ENCODE results near the gene BLNK. TPM values are rescaled to one million over a fixed set of nuclear protein-coding genes. Genes with fewer than 3 reads are reported as not detected.

Gene BLNK
- total RNA-seq, 1 donor from 2014 or later = 13.1 TPM

DNA sequence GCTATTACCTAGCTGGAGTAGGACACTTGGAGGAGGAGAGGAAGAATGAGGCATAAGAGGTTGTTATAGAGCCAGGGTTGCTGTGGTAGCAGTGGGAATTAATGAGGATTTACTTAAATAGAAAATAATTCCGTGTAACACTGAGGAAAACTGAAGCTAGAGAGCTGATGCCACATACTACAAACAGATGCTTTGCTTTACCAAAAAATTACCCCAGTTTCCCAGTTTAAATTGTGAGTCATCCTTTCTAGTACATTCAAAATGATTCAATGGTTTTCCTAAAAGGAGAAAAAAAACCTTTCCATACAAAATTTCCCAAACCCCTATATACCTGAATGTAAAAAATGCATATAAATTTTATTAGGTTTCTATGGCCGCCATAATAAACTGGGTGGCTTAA is 82.9 kb downstream of the BLNK start:
- no peak for DNase-seq (ENCODE audit: low spot score)
- no peak for ATAC-seq
- intact Hi-C loops (cut with DNase I) = no loop called here

DNA sequence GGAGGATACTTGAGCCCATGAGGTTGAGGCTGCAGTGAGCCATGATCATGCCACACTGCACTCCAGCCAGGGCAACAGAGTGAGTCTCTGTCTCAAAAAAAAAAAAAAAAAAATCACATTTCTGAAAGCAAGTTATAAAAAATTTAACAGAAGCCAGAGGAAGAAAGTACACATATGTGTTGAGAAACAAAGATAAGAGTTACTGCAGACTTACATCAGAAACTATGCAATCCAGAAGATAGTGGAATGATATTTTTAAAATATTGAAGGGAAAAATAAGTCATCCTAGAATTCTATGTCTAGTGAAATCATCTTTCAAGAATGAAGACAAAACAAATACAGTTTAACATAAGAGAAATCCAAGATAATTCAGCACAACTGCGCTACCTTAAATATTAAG is 94.4 kb downstream of the BLNK start:
- ATAC-seq (no peak), DNase-seq (ENCODE audit: low spot score) (no peak)
- intact Hi-C loops (cut with DNase I) = no loop called here

DNA sequence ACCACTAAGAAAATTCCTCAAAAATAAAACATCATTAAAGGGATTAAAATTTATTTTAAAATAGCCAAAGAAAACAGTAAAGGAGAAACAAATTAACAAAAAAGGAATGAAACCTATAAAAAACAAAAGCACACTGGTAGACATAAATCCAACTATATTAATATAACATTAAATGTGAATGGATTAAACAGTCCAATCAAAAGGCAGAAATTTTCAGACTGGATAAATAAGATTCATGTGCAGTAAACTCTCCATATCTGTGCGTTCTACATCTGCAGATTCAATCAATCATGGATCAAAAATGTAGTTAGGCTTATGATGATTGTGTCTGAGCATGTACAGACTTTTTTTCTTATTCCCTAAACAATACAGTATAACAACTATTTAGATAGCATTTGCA is 98.7 kb downstream of the BLNK start:
- intact Hi-C loops (cut with DNase I) = no loop called here
- ATAC-seq = no peak

GRCh38 chr10:96170230-96170629 is 101.1 kb downstream of the BLNK start:
- DNase-seq (ENCODE audit: low spot score) (no peak), ATAC-seq (no peak)
- intact Hi-C loops (cut with DNase I) = no loop called here

More for the DNA sequence above, 98.7 kb downstream of the BLNK start:
- DNase-seq (ENCODE audit: low spot score) = no peak

DNA sequence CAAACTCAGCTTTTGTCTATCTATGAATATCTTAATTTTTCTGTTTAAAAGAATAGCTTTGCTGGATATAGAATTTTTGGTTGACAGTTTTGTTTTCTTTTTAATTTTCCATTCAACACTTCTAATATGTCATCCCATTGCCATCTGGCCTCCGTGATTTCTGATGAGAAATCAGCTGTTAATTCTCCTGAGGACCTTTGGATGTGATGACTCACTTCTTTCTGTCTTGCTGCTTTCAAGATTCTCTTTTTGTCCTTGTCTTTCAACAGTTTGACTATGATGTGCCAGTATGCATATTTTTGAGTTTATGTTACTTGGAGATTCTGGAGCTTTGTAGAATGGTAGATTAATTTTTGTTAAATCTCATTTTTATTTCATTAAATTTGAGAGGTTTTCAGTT is 102.8 kb downstream of the BLNK start:
- no peak for ATAC-seq
- intact Hi-C loops (cut with DNase I) = no loop called here
- DNase-seq (ENCODE audit: low spot score) = no peak

- ATAC-seq (no peak), DNase-seq (ENCODE audit: low spot score) (no peak)
- intact Hi-C loops (cut with DNase I) = no loop called here
Observed at GRCh38 chr10:96165726-96166125, 105.6 kb downstream of the BLNK start.

DNA sequence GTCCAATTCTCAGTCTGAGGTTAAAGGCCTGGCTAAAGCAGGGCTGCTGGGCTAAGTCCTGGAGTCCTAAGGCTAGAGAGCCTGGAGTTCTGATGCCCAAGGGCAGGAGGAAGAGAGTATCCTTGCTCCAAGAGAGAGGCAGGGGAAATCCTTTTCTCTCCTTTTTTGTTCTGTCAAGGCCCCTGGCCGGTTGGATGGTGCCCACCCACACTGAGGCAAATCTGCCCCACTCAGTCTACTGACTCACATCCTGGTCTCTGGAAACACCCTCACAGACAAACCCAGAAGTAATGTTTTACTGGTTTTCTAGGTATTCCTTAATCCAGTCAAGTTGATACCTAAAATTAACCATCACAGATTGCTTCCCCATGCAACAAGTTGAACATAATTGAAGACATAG is 118.3 kb downstream of the BLNK start:
- intact Hi-C loops (cut with DNase I) = no loop called here
- DNase-seq (ENCODE audit: low spot score) = no peak

DNA sequence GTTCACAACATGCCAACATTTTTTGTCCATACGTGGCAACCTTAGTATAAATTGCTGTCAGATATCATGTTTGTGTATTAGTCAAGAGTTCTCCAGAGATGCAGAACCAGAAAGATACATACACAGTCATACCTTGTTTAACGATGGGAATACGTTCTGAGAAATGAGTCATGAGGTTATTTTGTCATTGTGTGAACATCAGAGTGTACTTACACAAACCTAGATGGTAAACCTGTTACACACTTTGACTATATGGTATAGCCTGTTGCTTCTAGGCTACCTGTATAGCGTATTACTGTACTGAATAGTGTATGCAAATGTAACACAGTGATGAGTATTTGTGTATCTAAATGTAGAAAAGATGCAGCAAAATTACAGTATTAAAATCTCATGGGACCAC is 118.9 kb downstream of the BLNK start:
- intact Hi-C loops (cut with DNase I) = no loop called here
- DNase-seq (ENCODE audit: low spot score) (no peak), ATAC-seq (no peak)

More for the DNA sequence above, 118.3 kb downstream of the BLNK start:
- ATAC-seq = no peak

Other genes starting within 250 kb of the BLNK start
- gene CCNJ, start 228.0 kb downstream of the BLNK start, total RNA-seq = 5.1 TPM
- gene ZNF518A, start 141.3 kb downstream of the BLNK start, total RNA-seq = 33.4 TPM
- gene DNTT, start 32.9 kb upstream of the BLNK start, total RNA-seq = not detected
- gene OPALIN, start 87.4 kb upstream of the BLNK start, total RNA-seq = not detected
- 1.2 TPM for gene TLL2, start 242.4 kb upstream of the BLNK start, total RNA-seq

Measured in sciatic nerve (tissue), 2 donors.